Measurements from ENCODE around the gene HJURP.

The HJURP gene

DNA sequence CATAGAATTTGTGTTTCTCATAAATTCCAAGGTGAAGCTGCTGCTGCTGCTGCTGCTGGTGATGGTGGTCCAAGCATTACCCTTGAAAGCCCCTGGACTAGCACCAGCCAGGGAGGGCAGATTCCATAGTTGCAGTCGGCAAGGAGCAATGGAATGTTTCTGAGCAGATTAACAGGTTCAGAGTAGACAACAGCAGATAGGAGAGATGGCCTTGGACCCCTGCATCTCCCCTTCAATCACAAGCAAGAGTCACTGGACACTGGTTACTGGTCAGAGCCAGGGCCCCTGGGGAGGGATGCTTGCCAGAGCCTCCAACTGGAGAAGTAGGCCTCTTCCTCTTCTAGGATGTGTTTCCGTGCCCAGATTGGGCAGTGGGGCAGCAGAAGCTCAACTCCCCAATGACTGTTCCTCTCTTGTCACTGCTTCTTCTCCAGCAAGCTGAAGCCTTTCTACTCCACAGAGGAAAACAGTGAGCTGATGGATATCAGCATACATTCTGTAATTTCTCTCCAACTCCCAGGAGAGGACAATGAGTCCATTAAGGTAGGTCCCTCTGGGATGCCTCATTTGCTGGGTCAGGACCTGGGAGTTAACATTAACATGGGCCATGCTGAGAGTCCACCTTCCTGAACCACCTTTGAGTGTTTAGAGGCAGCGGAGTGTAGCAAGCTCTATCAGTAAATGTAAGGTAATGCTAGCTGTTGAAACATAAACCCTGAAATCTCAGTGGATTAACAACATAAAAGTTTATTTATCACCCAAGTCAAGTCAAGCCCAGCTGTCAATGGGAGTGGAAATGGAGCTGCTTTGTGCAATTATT lies 40.9 kb downstream of the HJURP start:
- no peaks in the 10 kb centered on the region for H3K79me2 ChIP-seq (ENCODE audit: control insufficient read depth, insufficient read depth, low read length, unreplicated experiment)
- H3K27ac ChIP-seq (ENCODE audit: low read depth, low read length), result no peak overlapping the region
- H3K36me3 ChIP-seq (ENCODE audit: insufficient read depth, low read length), result no peaks in the 10 kb centered on the region
- H2AFZ ChIP-seq (ENCODE audit: low read length, unreplicated experiment), result no peak overlapping the region
- H3K4me3 ChIP-seq (ENCODE audit: low read depth, low read length), result no peak overlapping the region
- H3K27me3 ChIP-seq (ENCODE audit: insufficient read depth, low read length), result peaks cover 41% of the 10 kb centered on the region
- H3K4me1 ChIP-seq (ENCODE audit: control insufficient read depth, insufficient read depth, low read length, unreplicated experiment), result peaks cover 4% of the 10 kb centered on the region

DNA sequence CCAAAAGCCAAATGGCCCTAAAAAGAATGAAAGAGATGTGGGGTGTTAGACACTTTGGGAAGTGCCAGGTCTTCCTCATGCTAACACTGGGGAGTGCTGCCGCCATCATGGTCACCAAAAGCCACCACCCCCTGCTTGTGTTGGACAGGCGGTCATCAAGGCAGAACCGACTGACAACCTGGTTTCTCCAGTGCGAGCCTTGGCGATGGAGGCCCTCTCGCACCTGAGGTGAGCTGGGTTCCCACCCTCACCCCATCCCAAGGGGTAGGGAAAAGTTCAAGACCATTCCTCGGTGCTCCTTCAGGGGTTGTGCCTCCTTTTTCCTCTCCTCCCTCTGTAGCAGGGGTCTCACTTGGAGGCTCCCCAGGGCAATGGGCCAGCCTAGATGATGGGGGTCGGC lies 42.6 kb downstream of the HJURP start:
- H3K36me3 ChIP-seq (ENCODE audit: insufficient read depth, low read length), result no peaks in the 10 kb centered on the region
- peaks cover 51% of the 10 kb centered on the region for H3K27me3 ChIP-seq (ENCODE audit: insufficient read depth, low read length)
- H3K79me2 ChIP-seq (ENCODE audit: control insufficient read depth, insufficient read depth, low read length, unreplicated experiment), result no peaks in the 10 kb centered on the region
- no peak overlapping the region for H2AFZ ChIP-seq (ENCODE audit: low read length, unreplicated experiment)
- no peak overlapping the region for H3K4me3 ChIP-seq (ENCODE audit: low read depth, low read length)
- no peaks in the 10 kb centered on the region for H3K4me1 ChIP-seq (ENCODE audit: control insufficient read depth, insufficient read depth, low read length, unreplicated experiment)
- no peak overlapping the region for H3K27ac ChIP-seq (ENCODE audit: low read depth, low read length)

DNA sequence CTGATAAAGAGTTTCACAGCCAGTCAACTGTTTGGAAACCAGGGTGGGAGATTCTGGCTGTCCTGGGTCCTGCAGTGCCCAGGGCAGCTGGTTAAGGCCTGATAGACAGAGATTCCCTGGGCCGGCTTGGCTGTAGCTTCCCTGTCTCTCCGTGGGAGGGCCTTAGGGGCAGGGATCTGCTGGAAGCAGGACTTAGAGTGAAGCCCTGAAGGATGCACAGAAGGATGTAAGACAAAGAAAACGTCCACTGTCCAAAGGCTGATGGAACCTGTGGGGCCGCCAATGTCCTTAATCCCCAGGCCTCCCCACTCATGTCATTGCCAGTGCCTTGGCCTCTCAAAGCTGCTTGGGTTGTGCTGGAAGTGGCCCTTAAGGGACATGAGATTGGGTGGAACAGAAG lies 43.2 kb downstream of the HJURP start:
- no peaks in the 10 kb centered on the region for H3K4me1 ChIP-seq (ENCODE audit: control insufficient read depth, insufficient read depth, low read length, unreplicated experiment)
- H3K79me2 ChIP-seq (ENCODE audit: control insufficient read depth, insufficient read depth, low read length, unreplicated experiment), result no peaks in the 10 kb centered on the region
- H3K27me3 ChIP-seq (ENCODE audit: insufficient read depth, low read length), result peaks cover 56% of the 10 kb centered on the region
- no peak overlapping the region for H3K27ac ChIP-seq (ENCODE audit: low read depth, low read length)
- no peak overlapping the region for H3K4me3 ChIP-seq (ENCODE audit: low read depth, low read length)
- no peak overlapping the region for H2AFZ ChIP-seq (ENCODE audit: low read length, unreplicated experiment)
- H3K36me3 ChIP-seq (ENCODE audit: insufficient read depth, low read length), result no peaks in the 10 kb centered on the region

DNA sequence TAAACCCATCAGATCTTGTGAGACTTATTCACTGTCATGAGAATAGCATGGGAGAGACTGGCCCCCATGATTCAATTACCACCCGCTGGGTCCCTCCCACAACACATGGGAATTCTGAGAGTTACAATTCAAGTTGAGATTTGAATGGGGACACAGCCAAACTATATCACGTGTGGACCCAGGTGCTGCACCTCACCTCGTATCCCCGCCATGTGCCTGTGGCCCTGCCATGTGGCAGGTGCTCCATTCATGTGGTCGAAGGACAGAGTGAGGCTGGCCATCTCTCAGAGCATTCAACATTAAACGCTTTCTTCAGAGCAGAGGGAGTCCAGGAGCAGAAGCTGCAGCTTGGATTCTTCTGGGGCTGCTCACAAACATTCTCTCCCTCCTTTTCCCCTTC lies 44.0 kb downstream of the HJURP start:
- Histone ChIP-seq H3K27me3 (ENCODE audit: insufficient read depth, low read length) (peaks cover 62% of the 10 kb centered on the region), H3K4me1 (ENCODE audit: control insufficient read depth, insufficient read depth, low read length, unreplicated experiment) (no peaks in the 10 kb centered on the region), H3K4me3 (ENCODE audit: low read depth, low read length) (no peak overlapping the region), H3K79me2 (ENCODE audit: control insufficient read depth, insufficient read depth, low read length, unreplicated experiment) (no peaks in the 10 kb centered on the region), H3K36me3 (ENCODE audit: insufficient read depth, low read length) (no peaks in the 10 kb centered on the region), H3K27ac (ENCODE audit: low read depth, low read length) (no peak overlapping the region), H2AFZ (ENCODE audit: low read length, unreplicated experiment) (no peak overlapping the region)

DNA sequence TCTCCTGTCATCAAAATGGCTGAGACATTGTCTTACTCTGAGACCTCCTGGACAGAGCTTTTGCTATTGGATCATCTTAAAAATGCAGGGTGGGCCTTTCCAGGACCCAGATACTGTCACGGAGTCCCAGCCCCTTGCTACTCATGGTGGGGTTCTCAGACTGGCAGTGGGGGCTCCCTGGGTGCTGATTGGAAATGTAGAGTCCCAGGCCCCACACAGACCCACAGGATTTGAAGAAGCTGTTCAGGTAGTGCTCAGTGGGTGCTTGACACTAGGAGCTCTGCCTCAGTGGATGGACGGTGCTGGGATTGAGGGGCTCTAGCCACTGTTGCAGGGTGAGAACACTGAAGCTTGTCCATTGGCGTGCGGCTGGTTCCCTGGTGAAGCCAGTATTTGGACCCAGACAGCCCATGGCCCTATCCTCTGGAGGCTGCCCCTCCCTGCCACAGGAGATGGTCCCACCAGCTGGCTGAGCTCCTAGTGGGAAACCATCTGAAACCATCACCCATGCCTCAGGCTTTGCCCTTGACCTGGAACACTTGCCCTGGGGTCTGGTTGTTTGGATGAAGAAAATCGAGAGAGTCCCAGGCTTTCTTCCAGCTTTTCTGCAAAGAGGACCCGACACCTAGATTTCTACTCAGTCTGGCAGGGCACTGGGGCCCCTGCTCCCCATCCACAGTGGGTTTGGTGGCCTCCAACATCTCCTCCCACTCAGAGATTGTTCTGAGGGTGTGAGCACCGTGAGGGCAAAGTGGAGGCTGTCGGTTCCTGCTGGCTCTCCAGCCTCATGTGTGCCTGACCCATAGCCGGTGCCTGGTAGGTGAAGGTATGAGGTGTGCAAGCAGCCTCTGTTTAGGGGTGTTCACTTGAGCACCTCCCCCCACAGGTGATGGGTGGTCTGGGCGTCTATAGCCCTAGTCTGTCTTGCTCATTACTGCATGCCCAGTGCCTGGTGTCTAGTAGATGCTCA lies 46.1 kb downstream of the HJURP start:
- H2AFZ ChIP-seq (ENCODE audit: low read length, unreplicated experiment), result no peak overlapping the region
- peaks cover 79% of the 10 kb centered on the region for H3K27me3 ChIP-seq (ENCODE audit: insufficient read depth, low read length)
- H3K27ac ChIP-seq (ENCODE audit: low read depth, low read length), result no peak overlapping the region
- no peaks in the 10 kb centered on the region for H3K79me2 ChIP-seq (ENCODE audit: control insufficient read depth, insufficient read depth, low read length, unreplicated experiment)
- H3K4me1 ChIP-seq (ENCODE audit: control insufficient read depth, insufficient read depth, low read length, unreplicated experiment), result no peaks in the 10 kb centered on the region
- no peaks in the 10 kb centered on the region for H3K36me3 ChIP-seq (ENCODE audit: insufficient read depth, low read length)
- no peak overlapping the region for H3K4me3 ChIP-seq (ENCODE audit: low read depth, low read length)

DNA sequence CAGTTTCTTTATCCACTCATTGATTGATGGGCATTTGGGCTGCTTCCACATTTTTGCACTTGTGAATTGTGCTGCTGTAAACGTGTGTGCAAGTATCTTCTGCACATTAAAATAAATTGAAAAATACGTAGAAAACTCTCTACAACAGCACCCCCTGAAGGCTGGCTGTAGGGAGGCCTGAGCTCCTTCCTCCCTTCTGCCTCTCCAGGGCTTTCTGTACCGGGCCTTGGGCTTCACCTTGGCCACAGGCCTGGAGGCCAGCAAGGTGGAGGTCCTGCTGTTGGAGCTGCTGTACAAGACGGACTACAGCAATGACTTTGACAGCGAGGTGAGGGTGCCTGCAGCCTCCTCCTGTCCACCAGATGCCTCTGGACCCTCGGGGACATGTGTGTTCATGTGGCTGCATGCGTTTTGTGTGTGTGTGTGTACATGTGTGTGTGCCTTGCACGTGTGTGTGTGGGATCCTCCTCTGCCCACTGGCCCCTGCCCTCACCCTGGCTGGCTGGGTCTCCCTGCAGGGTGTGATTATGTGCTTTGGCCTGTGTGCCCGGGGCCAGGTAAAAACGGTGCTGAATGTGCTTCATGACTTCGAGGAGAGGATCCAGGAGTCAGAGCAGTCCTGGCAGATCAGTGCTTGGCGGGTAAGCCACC lies 47.0 kb downstream of the HJURP start:
- peaks cover 76% of the 10 kb centered on the region for H3K27me3 ChIP-seq (ENCODE audit: insufficient read depth, low read length)
- H3K27ac ChIP-seq (ENCODE audit: low read depth, low read length), result no peak overlapping the region
- H3K4me1 ChIP-seq (ENCODE audit: control insufficient read depth, insufficient read depth, low read length, unreplicated experiment), result no peaks in the 10 kb centered on the region
- H3K36me3 ChIP-seq (ENCODE audit: insufficient read depth, low read length), result no peaks in the 10 kb centered on the region
- no peaks in the 10 kb centered on the region for H3K79me2 ChIP-seq (ENCODE audit: control insufficient read depth, insufficient read depth, low read length, unreplicated experiment)
- no peak overlapping the region for H3K4me3 ChIP-seq (ENCODE audit: low read depth, low read length)
- H2AFZ ChIP-seq (ENCODE audit: low read length, unreplicated experiment), result no peak overlapping the region

DNA sequence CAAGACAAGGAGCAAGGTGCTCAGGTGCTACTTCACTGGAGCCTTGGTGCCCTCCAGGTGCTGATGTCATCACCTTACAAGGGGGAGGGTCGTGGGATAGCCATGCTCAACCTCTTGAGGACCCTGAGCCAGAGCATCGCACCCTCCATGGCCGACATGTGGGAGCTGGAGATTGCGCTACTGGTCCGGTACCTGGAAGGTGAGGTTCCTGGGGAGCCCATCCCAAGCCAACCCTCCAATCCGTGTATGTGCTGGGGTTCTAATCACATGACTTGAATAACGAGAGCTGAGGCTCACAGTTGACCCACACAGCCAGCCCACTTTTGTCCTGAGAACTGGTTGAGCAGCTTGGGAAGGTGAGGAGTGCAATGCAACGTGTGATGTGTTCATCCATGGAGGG lies 50.3 kb downstream of the HJURP start:
- Histone ChIP-seq H3K4me3 (ENCODE audit: low read depth, low read length) (no peak overlapping the region), H3K79me2 (ENCODE audit: control insufficient read depth, insufficient read depth, low read length, unreplicated experiment) (no peaks in the 10 kb centered on the region), H3K27ac (ENCODE audit: low read depth, low read length) (no peak overlapping the region), H3K4me1 (ENCODE audit: control insufficient read depth, insufficient read depth, low read length, unreplicated experiment) (no peaks in the 10 kb centered on the region), H2AFZ (ENCODE audit: low read length, unreplicated experiment) (no peak overlapping the region), H3K36me3 (ENCODE audit: insufficient read depth, low read length) (no peaks in the 10 kb centered on the region), H3K27me3 (ENCODE audit: insufficient read depth, low read length) (peaks cover 59% of the 10 kb centered on the region)

DNA sequence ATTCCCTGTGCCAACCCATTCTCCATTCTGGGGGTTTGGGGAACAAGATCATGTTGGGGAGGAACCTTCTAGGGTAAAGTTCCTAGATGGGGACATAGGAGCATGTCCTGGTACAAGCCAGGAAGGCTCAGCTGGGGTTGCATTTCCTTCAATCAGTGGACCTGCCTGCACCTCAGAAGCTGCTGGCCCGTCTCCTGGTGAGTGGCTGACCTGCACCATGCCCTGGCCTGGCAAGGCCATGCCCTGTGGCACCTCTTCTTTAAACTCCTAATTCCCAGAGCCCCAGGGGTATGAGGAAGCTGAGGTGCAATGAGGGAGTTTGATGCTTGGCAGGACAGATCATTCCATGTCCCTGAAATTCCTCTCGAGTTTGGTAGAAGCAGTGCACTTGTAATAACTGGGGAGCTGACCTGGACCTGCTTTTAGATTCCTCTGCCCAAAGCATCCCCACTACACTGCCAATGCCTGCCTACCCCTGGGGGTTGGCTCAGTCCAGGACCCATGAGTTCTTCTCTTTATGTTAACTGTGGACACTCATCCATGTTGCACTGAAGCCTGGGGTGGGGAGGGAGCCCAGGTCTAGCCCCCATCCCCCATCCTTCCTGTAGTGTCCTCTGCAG lies 50.9 kb downstream of the HJURP start:
- Histone ChIP-seq H3K4me1 (ENCODE audit: control insufficient read depth, insufficient read depth, low read length, unreplicated experiment) (no peaks in the 10 kb centered on the region), H3K27ac (ENCODE audit: low read depth, low read length) (no peak overlapping the region), H2AFZ (ENCODE audit: low read length, unreplicated experiment) (no peak overlapping the region), H3K36me3 (ENCODE audit: insufficient read depth, low read length) (no peaks in the 10 kb centered on the region), H3K27me3 (ENCODE audit: insufficient read depth, low read length) (peaks cover 53% of the 10 kb centered on the region), H3K79me2 (ENCODE audit: control insufficient read depth, insufficient read depth, low read length, unreplicated experiment) (no peaks in the 10 kb centered on the region), H3K4me3 (ENCODE audit: low read depth, low read length) (no peak overlapping the region)

DNA sequence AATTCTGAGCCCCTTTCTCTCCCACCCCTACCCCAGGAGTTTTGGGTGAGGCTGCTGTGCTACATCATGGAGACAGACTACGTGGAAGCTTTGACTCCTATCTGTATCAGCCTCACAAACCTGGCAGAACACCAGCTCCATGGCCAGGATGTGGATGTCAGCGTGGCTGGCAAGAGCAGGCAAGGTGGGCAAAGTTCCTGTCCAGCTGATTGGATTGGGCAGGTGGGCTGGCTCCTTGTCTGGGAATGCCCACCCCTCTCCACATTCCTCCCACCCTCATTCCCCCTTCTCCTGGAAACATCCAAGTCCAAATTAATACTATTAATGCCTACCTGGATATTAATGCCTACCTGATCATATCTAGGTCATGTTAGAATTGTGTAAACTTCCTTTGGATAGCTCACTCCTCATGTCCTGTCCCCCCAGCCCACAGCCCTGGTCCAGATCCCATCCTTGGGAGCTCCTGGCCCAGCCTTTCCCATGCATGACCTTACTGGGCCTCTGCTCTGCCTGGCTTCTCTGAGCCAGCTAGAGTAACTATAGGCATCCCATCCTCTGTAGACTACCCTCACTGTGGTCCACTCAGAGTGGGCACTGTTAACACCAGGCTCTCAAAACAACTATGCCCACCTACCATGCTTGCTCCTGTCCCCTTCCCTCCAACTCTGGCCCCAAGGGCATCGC lies 52.1 kb downstream of the HJURP start:
- Histone ChIP-seq H3K4me1 (ENCODE audit: control insufficient read depth, insufficient read depth, low read length, unreplicated experiment) (no peaks in the 10 kb centered on the region), H2AFZ (ENCODE audit: low read length, unreplicated experiment) (no peak overlapping the region), H3K27me3 (ENCODE audit: insufficient read depth, low read length) (peaks cover 44% of the 10 kb centered on the region), H3K4me3 (ENCODE audit: low read depth, low read length) (no peak overlapping the region), H3K27ac (ENCODE audit: low read depth, low read length) (no peak overlapping the region), H3K36me3 (ENCODE audit: insufficient read depth, low read length) (no peaks in the 10 kb centered on the region), H3K79me2 (ENCODE audit: control insufficient read depth, insufficient read depth, low read length, unreplicated experiment) (no peaks in the 10 kb centered on the region)
